GM19467 (cell line): ENCODE data around the gene TRIM8.

ENCODE experiments used
- ATAC-seq: cut with Tn5 transposase; IDR thresholded peaks from one replicate; pipeline ENCODE4 v1.9.1; 2021; ENCODE audit warnings: mild to moderate bottlenecking, moderate library complexity; ENCODE audit not compliant: unreplicated experiment

The TRIM8 gene, protein sequence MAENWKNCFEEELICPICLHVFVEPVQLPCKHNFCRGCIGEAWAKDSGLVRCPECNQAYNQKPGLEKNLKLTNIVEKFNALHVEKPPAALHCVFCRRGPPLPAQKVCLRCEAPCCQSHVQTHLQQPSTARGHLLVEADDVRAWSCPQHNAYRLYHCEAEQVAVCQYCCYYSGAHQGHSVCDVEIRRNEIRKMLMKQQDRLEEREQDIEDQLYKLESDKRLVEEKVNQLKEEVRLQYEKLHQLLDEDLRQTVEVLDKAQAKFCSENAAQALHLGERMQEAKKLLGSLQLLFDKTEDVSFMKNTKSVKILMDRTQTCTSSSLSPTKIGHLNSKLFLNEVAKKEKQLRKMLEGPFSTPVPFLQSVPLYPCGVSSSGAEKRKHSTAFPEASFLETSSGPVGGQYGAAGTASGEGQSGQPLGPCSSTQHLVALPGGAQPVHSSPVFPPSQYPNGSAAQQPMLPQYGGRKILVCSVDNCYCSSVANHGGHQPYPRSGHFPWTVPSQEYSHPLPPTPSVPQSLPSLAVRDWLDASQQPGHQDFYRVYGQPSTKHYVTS

GRCh38 chr10:102644066-102644645 is at the start of gene TRIM8:
TRIM8 (plus strand) TSS chr10:102644479; CDS start chr10:102644618, 139 bp downstream.
- ATAC-seq = no peak

DNA sequence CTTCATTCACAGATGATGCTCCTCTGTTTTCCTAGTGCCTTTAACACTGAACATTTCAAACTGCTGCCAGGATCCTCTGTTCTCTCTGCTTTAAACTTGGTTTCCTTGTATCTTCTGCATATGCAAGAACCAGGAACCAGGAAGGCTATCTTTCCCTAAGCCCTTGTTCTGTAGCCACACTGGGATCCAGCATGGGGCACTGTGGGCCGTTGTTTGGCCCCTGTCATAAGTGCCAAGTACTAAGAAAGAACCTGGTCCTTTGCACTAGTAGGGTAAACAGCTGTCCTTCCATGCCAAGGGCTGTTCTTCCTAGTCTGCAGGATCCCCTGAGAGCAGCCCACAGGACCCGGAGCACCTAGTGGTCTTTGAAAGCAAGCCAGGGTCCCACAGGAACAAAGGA is 49.0 kb upstream of the TRIM8 start:
- no peak for ATAC-seq

DNA sequence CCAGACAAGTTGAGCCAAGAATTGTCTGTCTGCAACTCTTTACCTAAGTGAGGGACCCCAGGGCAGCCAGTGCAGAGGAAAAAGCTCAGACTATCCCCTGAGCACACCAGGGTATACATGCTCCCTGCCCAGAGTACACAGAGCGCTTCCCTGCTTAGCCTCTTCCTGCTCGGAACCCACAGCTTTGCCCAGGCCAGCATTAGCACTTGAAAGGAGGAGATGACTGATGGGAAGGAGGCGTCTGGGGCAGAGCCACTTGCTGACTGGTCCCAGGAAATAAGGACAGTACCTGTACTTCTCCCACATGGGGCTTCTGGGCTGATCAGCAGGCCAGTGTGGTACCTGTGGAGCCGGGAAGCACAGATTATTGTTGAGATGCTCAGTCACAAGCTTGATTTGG is 48.4 kb upstream of the TRIM8 start:
- no peak for ATAC-seq

- ATAC-seq = no peak
These were observed 47.7 kb upstream of the TRIM8 start for GRCh38 chr10:102596506-102596971.

DNA sequence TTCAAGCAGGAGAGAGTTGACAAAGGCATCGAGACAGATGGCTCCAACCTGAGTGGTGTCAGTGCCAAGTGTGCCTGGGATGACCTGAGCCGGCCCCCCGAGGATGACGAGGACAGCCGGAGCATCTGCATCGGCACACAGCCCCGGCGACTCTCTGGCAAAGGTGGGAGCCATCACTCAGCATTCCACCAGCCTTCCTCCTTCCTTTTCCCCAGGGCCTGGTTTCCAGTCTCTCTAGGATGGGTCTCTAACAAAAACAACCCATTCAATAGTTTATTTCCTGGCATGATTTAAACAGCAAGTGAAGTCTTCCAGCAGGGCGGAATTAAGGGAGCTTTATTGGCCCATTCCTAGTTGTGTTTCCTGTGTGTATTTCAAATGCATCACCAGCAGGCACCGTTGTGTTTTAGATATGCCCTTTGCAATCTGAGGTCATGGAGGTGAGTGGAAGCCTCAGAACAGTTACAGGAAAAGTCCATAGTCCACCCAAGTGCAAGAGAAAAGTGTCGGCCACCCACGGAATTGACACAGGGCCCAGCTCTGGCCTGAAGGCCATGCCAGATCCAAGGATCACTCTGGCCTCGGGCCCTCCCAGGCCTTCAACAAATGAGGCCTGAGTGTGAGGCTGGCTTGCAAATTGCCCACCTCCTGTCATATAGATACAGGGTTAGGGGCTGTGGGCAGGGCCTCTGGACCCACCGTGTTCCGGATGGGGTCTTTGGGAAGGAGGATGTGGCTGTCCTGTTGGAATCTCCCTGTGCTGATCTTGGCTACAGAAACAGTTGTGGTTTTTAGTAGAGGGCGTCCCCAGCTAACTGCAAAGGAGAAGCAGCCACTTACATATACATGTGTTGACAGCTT is 46.9 kb upstream of the TRIM8 start:
- no peak for ATAC-seq

DNA sequence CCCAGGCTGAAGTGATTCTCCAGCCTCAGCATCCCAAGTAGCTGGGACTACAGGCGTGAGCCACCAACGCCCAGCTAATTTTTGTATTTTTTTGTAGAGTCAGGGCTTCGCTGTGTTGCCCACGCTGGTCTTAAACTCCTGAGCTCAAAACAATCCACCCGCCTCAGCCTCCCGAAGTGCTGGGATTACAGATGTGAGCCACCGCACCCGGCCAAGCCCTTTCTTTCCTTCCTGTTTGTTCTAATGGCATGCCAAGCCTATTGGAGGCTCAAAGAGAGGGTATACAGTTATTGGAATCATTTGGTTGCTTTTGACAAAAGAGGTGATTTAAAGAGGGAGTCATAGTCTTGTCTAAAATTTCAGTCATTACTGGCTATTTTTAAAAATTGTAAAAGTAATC is 46.0 kb upstream of the TRIM8 start:
- ATAC-seq = no peak

DNA sequence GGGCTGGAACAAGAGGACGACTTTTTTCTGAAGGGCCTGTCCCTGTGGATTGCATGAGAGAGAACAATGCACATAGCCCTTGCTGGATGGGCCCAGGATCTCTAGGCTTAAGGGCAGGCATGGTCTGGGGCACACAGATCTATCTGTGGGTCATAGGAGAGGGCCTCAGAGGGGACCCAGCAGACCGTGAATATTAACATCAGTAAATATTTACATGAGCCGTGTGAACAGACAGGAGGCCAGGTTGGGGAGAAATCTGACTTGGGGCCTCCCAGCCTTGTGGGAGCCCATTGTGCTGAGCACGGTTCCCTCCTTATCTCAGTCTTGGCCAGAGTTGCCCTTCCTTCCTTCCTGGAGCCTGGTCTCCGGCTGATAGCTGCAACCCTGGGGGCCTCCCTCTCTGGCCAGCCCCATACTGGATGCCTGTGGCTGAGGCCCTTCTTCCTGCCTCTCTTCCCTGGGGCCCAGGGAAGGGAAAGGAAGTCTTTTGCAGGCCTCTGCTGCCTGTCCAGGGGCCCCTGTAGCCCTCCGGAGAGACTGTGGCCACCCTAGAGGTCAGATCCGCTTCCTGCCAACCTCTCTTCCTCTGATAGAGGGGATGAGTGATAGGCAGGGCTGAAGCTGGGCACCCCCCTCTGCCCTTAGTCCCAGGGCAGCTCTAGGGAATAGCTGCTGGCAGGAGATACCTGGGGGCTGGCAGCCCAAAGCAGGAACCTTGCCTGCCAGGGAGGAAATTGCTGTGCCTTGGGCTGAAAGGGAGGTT is 44.5 kb upstream of the TRIM8 start:
- no peak for ATAC-seq

GRCh38 chr10:102600816-102601215 is 43.5 kb upstream of the TRIM8 start:
- no peak for ATAC-seq

DNA sequence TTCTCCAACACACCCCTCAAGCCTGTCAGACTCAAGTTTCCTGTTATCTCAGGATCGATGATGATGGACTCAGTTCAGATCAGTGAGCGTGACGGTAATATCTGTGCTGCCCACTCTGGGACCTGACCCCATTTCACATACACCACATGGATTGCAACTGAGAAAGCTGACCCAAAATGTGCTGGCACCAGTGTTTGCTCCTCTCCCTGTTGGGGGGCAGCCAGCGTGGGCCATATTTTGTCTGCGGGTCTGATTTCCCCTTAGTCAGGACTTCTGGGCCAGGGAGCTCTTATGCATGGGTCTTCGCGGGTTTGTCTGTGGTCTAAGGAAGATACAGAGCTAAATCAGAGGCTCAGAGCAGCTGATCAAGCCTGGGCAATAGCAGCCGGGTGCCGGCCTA is 42.6 kb upstream of the TRIM8 start:
- ATAC-seq = no peak

GRCh38 chr10:102602272-102603045 is 41.8 kb upstream of the TRIM8 start:
- no peak for ATAC-seq

DNA sequence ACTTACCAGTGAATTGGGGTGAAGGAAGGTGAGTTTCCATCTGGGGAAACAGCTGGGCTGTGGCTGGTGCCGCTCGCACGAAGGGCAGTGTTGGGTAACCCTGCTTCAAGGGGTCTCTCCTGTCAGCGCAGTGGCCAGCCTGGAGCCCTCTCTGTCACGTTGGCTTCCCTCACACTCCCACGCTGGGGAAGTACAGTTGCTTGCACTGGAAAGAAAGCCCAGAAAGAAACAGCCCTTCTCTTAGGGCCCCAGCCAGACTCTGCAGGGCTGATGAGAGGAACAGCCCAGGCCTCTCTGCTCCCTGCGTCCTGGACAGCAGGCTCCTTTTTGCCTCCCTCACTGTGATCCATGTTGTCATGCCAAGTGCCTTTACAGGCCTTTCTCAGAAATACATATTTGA is 40.3 kb upstream of the TRIM8 start:
- no peak for ATAC-seq

DNA sequence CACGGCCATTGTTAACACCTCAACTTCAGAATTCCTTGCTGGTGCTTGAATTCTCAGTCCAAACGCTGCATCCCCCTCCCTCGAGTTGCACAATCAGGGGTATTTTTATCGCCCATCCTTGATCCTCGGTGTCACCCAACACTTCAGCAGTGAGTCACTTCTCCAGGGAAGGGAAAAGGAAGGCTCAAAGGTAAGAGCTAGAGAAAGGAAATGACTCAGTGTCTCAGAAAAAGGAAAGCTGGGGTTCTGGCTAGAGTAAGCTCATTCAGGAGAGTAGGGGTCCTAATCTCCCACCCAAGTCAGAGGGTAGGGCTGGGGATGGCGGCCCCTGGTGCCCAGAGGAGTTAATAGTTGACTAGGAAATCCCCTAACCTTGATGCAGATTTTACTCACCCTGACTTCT is 39.8 kb upstream of the TRIM8 start:
- no peak for ATAC-seq

GRCh38 chr10:102605712-102606111 is 38.6 kb upstream of the TRIM8 start:
- ATAC-seq = no peak

GRCh38 chr10:102608487-102608886 is 35.8 kb upstream of the TRIM8 start:
- ATAC-seq = no peak

DNA sequence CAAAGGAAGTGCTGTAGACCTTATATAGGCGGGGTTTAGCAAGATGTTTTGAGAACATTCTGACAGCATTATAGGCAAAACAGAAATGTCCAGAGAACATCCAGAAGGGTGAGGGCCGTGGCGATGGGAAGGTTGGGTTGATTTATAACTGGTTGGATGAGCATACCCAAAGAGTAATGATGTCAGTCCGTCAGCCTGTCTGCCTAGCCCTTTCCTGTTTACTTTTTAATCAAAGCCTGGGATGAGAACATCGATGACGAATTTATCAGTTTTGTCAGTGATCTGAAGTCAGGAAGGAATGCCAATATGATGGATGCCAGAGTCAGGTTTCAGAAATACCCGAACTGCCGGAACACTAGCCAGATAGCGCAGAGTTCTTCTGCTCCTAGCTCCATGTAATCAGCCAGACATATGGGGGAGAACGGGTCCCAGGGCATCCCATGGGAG is 33.8 kb upstream of the TRIM8 start:
- no peak for ATAC-seq

DNA sequence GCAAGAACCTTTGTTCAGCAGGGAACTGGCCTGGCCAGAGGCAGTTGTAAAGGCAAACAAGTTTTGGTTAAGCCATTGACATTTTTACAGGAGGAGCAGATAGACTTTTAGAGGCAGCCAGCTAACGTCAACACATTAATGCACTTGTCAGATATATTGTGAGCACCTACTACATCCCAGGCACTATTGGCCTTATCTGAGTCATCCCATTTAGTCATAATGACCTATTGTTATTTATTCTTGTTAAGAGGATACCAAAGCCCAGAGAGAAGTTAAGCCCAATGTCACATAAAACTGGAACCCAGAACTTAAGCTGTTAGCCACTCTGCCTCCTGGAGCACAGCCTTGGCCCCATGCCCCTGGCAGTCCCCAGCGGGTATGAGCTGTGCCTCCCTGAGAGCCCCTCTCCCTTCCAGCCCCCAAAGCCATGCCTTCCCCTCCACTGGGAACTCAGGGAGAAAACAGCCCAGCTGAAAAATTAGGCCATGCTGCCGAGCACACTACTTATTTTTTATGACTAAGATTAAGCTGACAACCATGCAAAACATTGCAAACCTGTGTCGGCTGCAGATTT is 32.7 kb upstream of the TRIM8 start:
- no peak for ATAC-seq

DNA sequence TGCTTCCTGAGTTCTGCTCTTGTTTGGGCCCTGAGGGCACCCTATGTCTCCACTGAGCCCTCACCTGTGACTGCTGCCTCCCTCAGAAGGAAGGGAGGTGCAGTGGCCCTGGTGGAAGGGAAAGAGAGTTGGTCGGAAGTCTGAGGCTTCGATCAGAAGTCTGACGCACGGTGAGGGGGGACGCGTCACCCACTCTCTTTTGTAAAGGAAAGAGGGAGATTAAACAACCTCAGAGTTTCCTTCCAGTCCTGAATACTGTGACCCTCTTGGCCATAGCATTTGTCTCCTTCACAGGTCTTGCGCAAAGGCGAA is 31.4 kb upstream of the TRIM8 start:
- ATAC-seq = no peak

GRCh38 chr10:102613286-102613685 is 31.0 kb upstream of the TRIM8 start:
- no peak for ATAC-seq

DNA sequence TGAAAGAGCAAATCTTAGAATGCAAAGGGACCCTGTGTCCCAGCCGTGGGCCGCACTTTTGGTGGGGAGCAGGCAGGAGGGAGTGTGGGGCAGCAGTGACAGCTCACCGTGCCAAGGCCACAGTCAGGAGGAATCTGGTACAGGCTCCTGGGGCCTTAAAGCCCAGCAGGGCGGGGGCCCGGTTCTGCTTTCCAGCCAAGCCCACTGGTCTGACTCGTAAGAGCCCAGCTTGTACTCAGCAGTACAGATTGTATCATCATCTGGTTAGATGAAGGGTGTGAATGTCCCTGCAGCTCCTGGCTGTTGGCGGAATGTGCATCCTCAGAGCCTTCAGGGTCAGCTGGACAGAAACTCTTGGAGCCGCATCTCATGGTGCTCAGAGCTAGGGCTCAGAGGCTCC is 30.5 kb upstream of the TRIM8 start:
- ATAC-seq = no peak

DNA sequence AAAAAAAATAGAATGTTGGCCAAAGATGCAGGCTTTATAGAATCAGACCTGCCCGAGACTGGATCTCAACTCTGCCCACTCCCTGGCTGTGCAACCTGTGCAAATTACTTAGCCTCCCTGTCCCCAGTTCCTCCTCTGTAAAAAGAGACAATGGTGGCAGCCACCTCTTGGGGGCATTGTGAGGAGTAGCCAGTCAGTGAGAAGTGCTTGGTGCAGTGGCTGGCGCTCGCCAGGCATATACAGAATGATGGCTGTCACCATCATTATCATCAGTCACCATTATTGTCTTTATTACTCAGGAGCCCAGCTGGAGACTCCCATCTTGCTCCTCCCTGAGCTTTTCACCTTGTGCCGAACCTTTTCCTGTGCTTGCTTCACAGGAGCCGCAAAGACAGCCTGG is 29.4 kb upstream of the TRIM8 start:
- ATAC-seq = no peak
